ENCODE data around the gene BMX. TPM values are rescaled to one million over a fixed set of nuclear protein-coding genes. Genes with fewer than 3 reads are reported as not detected.

BMX gene
- total RNA-seq, 1 experiment from 2014 or later: not detected

DNA sequence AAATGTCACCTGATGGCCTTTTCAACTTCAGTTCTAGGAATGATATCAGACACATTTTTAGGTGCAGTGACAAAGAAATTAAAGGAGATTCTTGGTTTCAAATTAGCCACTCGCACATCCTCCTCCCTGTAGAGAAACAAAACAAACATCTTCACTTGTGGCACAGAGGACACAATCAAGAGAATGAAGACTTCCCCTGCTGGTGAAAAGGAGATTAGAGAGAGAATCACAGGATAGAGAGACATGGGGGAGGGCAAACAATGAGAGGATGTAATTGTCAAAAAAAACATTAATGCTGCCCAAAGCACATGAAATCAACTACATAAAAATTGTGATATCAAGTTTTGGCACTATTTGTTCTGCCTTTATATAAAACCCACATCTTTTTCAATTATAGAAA is 65.6 kb downstream of the BMX start:
- no TSS peak for BruUV-seq (replicated peaks)
- Histone ChIP-seq H3K27ac (ENCODE audit: low read length) (no peak overlapping the region), H3K4me2 (ENCODE audit: low read length) (no peak overlapping the region), H3K9me3 (ENCODE audit: low read length) (no peaks in the 10 kb centered on the region), H3F3A (ENCODE audit: low read length, unreplicated experiment) (no peaks in the 10 kb centered on the region), H3K36me3 (ENCODE audit: low read depth, low read length) (no peaks in the 10 kb centered on the region), H2AFZ (ENCODE audit: low read length) (no peak overlapping the region), H3K27me3 (ENCODE audit: low read length) (no peaks in the 10 kb centered on the region), H4K20me1 (ENCODE audit: low read length) (no peaks in the 10 kb centered on the region), H3K79me2 (ENCODE audit: low read length) (no peaks in the 10 kb centered on the region), H3K9ac (ENCODE audit: low read length) (no peak overlapping the region), H3K4me3 (ENCODE audit: low read length) (no peak overlapping the region), H3K4me1 (ENCODE audit: insufficient read depth, low read length) (peaks cover 4% of the 10 kb centered on the region), H3K9me2 (replicated peaks; ENCODE audit: low read length) (no peaks in the 10 kb centered on the region)
- ATAC-seq (no peak), DNase-seq (peak; percentile 19)
- ChIA-PET CTCF (no interaction called here), POLR2A (ENCODE audit: unreplicated experiment) (no interaction called here)
- TF ChIP-seq EZH2phosphoT487 (IDR thresholded peaks at IDR 0.05; ENCODE audit: borderline replicate concordance, low read length): no peak
- TF ChIP-seq EZH2 (IDR thresholded peaks at IDR 0.05; ENCODE audit: low read length, unreplicated experiment): no peak
- TF ChIP-seq, protein P1, sequence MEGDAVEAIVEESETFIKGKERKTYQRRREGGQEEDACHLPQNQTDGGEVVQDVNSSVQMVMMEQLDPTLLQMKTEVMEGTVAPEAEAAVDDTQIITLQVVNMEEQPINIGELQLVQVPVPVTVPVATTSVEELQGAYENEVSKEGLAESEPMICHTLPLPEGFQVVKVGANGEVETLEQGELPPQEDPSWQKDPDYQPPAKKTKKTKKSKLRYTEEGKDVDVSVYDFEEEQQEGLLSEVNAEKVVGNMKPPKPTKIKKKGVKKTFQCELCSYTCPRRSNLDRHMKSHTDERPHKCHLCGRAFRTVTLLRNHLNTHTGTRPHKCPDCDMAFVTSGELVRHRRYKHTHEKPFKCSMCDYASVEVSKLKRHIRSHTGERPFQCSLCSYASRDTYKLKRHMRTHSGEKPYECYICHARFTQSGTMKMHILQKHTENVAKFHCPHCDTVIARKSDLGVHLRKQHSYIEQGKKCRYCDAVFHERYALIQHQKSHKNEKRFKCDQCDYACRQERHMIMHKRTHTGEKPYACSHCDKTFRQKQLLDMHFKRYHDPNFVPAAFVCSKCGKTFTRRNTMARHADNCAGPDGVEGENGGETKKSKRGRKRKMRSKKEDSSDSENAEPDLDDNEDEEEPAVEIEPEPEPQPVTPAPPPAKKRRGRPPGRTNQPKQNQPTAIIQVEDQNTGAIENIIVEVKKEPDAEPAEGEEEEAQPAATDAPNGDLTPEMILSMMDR (conservative IDR thresholded peaks at IDR 0.05; ENCODE audit: low read depth, low read length): peak; percentile 48
- intact Hi-C loops (cut with micrococcal nuclease): no loop called here

DNA sequence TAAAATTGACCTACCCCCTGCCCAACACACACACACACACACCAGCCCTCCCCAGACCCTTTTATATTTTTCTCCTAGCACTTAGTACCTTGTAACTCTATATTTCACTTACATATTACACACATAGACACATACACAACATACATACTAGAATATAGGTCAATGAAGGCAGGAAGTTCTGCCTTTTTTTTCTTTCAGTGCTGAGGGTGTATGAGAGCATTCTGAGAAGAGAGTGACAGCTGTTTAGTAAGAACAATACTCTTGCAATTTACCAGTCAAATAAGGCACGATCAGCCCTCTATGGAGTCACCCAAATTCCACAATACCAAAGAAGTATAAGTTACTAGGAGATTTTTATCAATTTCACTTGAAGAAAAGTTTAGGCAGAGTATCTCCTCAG is 66.7 kb downstream of the BMX start:
- Histone ChIP-seq H3K4me2 (ENCODE audit: low read length) (no peak overlapping the region), H2AFZ (ENCODE audit: low read length) (no peak overlapping the region), H3K9me2 (replicated peaks; ENCODE audit: low read length) (no peaks in the 10 kb centered on the region), H3F3A (ENCODE audit: low read length, unreplicated experiment) (no peaks in the 10 kb centered on the region), H4K20me1 (ENCODE audit: low read length) (no peaks in the 10 kb centered on the region), H3K9me3 (ENCODE audit: low read length) (no peaks in the 10 kb centered on the region), H3K36me3 (ENCODE audit: low read depth, low read length) (no peaks in the 10 kb centered on the region), H3K4me1 (ENCODE audit: insufficient read depth, low read length) (peaks cover 4% of the 10 kb centered on the region), H3K9ac (ENCODE audit: low read length) (no peak overlapping the region), H3K27me3 (ENCODE audit: low read length) (no peaks in the 10 kb centered on the region), H3K79me2 (ENCODE audit: low read length) (no peaks in the 10 kb centered on the region), H3K27ac (ENCODE audit: low read length) (no peak overlapping the region), H3K4me3 (ENCODE audit: low read length) (no peak overlapping the region)
- intact Hi-C loops (cut with micrococcal nuclease): no loop called here
- TF ChIP-seq, protein P1 (conservative IDR thresholded peaks at IDR 0.05; ENCODE audit: low read depth, low read length): no peak
- TF ChIP-seq EZH2 (IDR thresholded peaks at IDR 0.05; ENCODE audit: low read length, unreplicated experiment) (no peak), EZH2phosphoT487 (IDR thresholded peaks at IDR 0.05; ENCODE audit: borderline replicate concordance, low read length) (no peak)
- no peak for ATAC-seq
- BruUV-seq (replicated peaks): no TSS peak
- no peak for DNase-seq
- CTCF ChIA-PET: no interaction called here
- POLR2A ChIA-PET (ENCODE audit: unreplicated experiment): no interaction called here

DNA sequence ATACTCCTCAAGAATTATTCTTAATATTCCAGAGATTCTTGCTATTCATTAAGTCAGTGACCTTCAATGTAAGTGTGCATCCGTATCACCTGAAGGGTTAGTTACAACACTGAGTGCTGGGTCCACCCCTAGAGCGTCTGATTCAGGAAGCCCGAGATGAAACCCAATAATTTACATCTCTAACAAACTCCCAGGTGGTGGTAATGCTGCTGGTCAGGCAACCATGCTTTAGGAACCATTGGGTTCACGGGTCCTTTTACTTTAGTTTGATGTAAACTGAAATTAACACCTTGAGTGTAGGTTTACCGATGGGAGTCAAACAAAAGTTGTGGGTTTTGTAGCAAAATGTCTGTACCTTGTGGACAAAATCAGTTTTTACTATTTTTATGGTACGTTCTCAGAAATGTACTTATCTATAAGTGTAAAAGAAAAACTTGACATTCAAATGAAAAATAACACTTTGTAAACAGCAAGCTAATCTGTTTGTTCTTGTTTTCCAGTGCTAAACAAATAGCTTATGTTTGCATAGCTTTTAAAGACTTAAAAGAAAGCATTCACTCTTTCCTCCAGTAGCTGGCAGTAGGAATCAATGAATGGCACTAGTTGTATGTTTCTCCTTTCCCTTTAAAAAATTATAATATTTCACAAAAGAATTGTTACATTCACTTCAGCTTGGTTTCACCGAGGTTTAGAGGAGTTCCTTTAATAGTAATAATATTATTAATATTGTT is 67.4 kb downstream of the BMX start:
- H3K79me2 ChIP-seq (ENCODE audit: low read length): no peaks in the 10 kb centered on the region
- no TSS peak for BruUV-seq (replicated peaks)
- H3K4me1 ChIP-seq (ENCODE audit: insufficient read depth, low read length): peaks cover 4% of the 10 kb centered on the region
- ATAC-seq (peak; percentile 52), DNase-seq (peak; percentile 54)
- no peak overlapping the region for H3K4me3 ChIP-seq (ENCODE audit: low read length)
- no peak overlapping the region for H2AFZ ChIP-seq (ENCODE audit: low read length)
- no peak for TF ChIP-seq EZH2phosphoT487 (IDR thresholded peaks at IDR 0.05; ENCODE audit: borderline replicate concordance, low read length)
- TF ChIP-seq, protein P1 (conservative IDR thresholded peaks at IDR 0.05; ENCODE audit: low read depth, low read length): peak; percentile 70
- H3K9me3 ChIP-seq (ENCODE audit: low read length): no peaks in the 10 kb centered on the region
- H3K9ac ChIP-seq (ENCODE audit: low read length): no peak overlapping the region
- H3K9me2 ChIP-seq (replicated peaks; ENCODE audit: low read length): no peaks in the 10 kb centered on the region
- no peaks in the 10 kb centered on the region for H3K27me3 ChIP-seq (ENCODE audit: low read length)
- H3K27ac ChIP-seq (ENCODE audit: low read length): no peak overlapping the region
- ChIA-PET CTCF (interaction anchor here (0.6 to 1.0 kb wide), 9 partner anchors 9 to 99 kb away, joined by 3 to 9 read pairs (median 3); partner anchors contain the start of gene PIR), POLR2A (ENCODE audit: unreplicated experiment) (interaction anchor here (0.7 kb wide), 1 partner anchor 38 kb away, joined by 4 read pairs; no protein-coding TSS in a partner anchor)
- intact Hi-C loops (cut with micrococcal nuclease): loop anchor here (1.0 to 2.0 kb wide), 2 partner anchors 77 to 105 kb away; no protein-coding TSS in a partner anchor
- H3F3A ChIP-seq (ENCODE audit: low read length, unreplicated experiment): no peaks in the 10 kb centered on the region
- peak overlapping the region; percentile 44; the same call in 1 of the 2 replicates for H3K4me2 ChIP-seq (ENCODE audit: low read length)
- no peaks in the 10 kb centered on the region for H4K20me1 ChIP-seq (ENCODE audit: low read length)
- no peaks in the 10 kb centered on the region for H3K36me3 ChIP-seq (ENCODE audit: low read depth, low read length)

Data from PC-3 (cell line).